DND-41 (cell line): ENCODE results near the gene GDPD4.

ENCODE experiments used
- EZH2 ChIP-seq: IDR thresholded peaks from 3 replicates; pipeline ENCODE4 v1.6.1; 2012; ENCODE audit warnings: borderline replicate concordance, low read depth, mild to moderate bottlenecking, moderate library complexity, low read length, inconsistent platforms; ENCODE audit not compliant: severe bottlenecking
- TF ChIP-seq, protein P1 (sequence below): IDR thresholded peaks from 2 replicates; pipeline ENCODE4 v1.5.1; 2012; ENCODE audit warnings: borderline replicate concordance, low read length, moderate library complexity, mild to moderate bottlenecking; ENCODE audit not compliant: poor library complexity, severe bottlenecking; ENCODE audit errors: extremely low read depth

DNA sequence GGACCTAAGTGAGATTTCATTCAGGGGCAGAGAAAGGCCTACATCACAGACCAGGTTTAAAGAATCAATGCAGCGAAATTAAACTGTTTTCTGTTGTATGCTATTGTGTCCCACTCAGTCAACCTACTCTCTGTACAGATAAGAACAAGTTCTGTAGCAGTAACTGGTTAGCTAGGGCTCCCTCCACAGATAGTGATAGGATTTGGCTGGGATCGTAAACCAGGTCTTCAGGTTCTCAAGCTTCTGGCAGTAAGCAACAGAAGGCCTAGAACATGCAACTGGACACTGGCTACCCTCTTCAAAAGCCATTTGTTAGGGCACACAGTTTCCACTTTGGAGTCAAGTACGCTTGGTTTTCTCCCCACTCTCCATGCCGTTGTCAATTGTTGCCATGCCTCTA, 69.2 kb downstream of the GDPD4 start:
- TF ChIP-seq, protein P1, sequence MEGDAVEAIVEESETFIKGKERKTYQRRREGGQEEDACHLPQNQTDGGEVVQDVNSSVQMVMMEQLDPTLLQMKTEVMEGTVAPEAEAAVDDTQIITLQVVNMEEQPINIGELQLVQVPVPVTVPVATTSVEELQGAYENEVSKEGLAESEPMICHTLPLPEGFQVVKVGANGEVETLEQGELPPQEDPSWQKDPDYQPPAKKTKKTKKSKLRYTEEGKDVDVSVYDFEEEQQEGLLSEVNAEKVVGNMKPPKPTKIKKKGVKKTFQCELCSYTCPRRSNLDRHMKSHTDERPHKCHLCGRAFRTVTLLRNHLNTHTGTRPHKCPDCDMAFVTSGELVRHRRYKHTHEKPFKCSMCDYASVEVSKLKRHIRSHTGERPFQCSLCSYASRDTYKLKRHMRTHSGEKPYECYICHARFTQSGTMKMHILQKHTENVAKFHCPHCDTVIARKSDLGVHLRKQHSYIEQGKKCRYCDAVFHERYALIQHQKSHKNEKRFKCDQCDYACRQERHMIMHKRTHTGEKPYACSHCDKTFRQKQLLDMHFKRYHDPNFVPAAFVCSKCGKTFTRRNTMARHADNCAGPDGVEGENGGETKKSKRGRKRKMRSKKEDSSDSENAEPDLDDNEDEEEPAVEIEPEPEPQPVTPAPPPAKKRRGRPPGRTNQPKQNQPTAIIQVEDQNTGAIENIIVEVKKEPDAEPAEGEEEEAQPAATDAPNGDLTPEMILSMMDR = no peak
- TF ChIP-seq EZH2 = no peak
